GM19438 (cell line): ENCODE data around the gene MOV10.
A peak's percentile ranks its signal among the peaks of the same experiment; 100 is the strongest.
"Not testable (repeated sequence)": the region's sequence is repeated elsewhere in the genome, so short reads cannot be mapped to it uniquely, and the experiment has no call there.

Experiments
- ATAC-seq: cut with Tn5 transposase; IDR thresholded peaks from one replicate; pipeline ENCODE4 v1.9.1; 2021; ENCODE audit warnings: low read depth; ENCODE audit not compliant: unreplicated experiment

MOV10 gene

GRCh38 chr1:112674440-112674985 is at the start of gene MOV10:
Gene MOV10, plus strand, starts transcription at chr1:112674659. Its CDS starts 254 bp downstream, at chr1:112674913.
- peak; percentile 59 for ATAC-seq

- no peak for ATAC-seq
Observed at GRCh38 chr1:112625696-112626095, 48.8 kb upstream of the MOV10 start.

DNA sequence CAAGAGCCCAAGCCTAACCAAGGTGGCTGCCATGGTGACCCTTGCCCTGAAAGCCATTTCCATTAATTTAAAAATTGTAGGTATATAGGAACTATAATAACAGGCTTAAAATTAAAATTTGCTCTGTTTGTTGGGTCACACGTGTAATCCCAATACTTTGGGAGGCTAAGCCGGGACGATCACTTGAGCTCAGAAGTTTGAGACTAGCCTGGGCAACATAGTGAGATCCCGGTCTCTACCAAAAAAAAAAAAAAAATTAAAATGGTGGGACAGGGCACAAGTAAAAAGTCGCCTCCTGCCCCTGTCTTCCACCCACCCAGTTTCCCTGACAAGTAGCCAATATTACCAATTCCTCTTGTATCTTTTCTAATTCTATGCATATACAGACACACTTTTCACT is 48.3 kb upstream of the MOV10 start:
- ATAC-seq, result no peak

DNA sequence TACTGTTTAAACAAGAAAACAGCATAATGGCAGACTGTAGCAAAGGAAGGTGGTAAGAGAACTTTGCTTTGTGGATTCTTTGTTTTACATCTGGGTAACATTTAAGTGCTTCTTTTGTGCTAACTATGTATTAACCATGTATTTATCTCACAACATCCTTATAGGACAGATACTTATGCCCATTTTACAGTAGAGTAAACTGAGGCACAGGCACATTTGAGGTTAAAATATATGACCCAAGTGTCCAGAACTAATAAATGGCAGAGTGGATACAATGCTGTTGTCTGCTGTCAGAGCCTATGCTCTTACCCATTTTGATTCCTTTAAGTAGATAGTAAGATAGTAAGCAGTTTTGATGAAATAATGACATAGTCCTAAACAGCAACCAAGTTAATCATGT is 47.6 kb upstream of the MOV10 start:
- ATAC-seq, result no peak

GRCh38 chr1:112628516-112628915 is 45.9 kb upstream of the MOV10 start:
- ATAC-seq, result no peak

DNA sequence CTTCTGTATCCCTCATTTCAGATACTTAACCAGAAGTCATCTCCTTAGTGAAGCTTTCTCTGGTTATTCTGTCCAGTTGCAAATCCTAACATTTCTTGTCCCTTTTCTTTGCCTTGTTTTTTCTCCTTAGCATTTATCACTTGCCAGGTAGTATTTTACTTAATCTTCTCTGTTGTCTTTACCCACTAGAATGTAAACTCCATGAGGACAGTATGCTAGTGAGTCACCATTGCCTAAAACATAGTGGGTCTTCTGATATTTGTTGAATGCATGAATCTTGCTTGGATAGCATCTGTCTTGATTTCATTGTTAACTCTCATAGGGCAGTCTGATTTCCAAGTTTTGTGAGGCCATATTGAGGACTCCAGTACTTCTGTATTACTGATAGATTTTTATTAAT is 45.2 kb upstream of the MOV10 start:
- no peak for ATAC-seq

DNA sequence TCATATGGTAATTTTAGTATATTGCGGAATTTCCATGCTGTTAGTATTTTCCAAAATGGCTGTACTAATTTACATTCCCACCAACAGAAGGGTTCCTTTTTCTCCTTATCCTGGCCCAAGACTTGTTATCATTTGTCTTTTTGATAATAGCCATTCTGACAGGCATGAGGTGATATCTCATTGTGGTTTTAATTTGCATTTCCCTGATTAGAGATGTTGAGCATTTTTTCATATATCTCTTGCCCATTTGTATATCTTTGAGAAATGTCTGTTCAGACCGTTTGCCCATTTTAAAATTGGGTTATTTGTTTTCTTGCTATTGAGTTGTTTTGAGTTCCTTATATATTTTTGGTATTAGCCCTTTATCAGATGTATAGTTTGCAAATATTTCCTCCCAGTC is 40.8 kb upstream of the MOV10 start:
- ATAC-seq, result no peak

GRCh38 chr1:112634367-112634766 is 40.1 kb upstream of the MOV10 start:
- no peak for ATAC-seq

DNA sequence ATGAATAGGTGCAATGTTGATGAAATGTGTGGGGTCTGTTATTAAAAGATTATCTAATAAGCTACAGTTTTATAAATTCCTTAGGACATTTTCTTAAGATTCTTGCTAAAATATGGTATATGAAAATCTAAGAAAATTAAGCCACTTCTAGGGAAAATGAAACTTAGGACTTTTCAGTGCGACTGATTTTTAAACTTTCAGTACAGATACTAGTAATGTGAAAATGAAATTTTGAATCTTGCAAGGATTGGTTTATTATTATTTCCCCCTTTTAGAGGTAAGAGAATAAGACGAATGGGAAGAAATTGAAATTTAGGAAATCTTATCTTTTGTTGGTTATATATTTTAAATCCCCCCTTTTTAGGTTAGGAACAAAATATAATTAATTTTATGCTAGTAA is 38.4 kb upstream of the MOV10 start:
- ATAC-seq, result no peak

DNA sequence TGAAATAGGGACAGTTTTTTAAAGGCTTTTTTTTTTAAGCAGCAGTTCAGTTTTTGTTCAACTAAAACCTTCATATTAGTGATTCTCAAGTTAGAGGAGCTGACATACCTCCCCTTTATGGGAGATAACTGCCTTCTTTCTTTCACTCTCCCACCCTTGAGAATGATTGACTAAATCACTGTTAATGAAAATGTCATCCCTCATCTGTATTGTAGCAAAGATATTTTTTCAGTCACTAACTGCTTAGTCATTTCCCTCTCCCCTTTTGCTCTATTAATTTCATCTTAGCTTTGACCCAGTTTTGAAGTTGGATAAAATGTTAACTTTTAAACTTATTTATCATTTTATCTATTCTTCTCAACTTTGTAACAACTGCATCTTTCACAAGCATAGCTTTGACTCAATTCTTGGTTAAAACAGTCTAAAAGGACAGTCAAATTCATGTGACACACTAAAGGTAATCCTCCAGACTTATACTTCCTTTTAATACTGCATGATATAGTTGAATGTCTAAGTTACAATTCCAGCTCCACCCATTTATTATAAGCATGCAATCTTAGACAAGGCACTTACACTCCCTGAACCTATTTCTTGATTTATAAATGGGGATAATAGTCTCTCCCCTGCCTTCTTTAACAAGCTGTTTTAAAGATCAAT is 37.7 kb upstream of the MOV10 start:
- ATAC-seq, result no peak

DNA sequence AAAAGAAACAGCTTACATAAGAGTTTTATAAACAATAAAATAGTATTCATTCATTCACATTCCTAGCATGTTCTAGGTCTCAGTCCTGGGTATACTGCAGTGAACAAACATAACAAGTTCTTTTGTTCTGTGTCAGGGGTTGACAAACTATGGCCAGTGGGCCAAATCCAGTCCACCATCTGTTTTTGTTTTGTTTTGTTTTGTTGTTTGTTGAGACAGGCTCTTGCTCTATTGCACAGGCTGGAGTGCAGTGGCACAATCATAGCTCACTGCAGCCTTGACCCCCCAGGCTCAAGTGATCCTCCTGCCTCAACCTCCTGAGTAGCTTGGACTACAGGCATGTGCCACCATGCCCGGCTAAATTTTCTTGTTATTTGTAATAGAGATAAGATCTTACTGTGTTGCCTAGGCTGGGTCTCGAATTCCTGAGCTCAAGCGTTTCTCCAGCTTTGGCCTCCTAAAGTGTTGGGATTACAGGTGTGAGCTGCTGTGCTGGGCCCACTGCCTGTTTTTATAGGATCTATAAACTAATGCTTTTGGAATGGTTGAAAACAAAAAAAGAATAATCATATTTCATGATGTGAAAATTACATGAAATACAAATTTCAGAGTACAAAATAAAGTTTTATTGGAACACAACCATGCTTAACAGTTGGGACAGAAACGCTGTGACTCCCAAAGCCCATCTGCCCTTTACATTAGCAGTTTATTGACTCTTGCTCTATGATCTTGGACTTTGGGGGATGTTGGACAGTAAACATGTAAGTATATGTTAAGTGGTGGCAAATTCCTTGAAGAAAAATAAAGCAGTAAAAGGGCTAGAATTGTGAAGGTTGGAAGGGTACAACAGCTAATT is 37.0 kb upstream of the MOV10 start:
- ATAC-seq, result no peak

DNA sequence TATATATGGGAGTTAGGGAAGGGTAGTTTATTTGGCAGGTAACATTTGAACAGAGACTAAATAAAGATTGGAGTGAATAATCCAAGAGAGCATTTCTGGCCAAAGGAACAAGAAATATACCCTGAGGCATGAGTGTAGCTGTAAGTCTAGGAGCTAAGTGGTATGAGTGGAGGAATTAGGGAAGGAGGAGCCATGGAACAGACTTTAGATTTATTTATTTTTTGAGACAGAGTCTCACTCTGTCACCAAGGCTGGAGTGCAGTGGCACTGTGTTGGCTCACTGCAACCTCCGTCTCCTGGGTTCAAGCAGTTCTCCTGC is 36.4 kb upstream of the MOV10 start:
- ATAC-seq, result no peak

DNA sequence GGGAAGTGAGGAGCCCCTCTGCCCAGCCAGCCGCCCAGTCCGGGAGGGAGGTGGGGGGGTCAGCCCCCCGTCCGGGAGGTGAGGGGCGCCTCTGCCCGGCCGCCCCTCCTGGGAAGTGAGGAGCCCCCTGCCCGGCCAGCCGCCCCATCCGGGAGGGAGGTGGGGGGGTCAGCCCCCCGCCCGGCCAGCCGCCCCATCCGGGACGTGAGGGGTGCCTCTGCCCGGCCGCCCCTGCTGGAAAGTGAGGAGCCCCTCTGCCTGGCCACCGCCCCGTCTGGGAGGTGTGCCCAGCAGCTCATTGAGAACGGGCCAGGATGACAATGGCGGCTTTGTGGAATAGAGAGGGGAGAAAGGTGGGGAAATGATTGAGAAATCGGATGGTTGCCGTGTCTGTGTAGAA is 34.0 kb upstream of the MOV10 start:
- ATAC-seq, result not testable (repeated sequence)

DNA sequence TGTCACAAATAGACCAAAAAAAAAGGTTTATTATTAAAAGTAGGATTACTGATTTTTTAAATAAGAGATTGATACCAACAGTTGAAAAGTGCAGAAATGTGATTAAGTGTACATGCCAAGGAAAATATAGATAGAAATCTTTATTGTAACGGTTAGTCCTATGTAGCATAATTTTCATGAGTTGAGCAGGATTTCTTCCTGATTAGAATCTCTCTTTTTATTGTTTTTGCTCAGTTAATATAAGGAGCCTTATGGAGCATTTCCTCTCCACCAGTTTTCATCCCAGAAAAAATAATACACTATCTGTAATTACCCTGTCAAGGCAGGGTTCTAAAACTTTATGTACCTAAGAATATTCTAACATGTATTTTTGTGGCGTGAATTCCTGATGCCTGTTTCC is 31.4 kb upstream of the MOV10 start:
- no peak for ATAC-seq

- ATAC-seq, result no peak
Observed at GRCh38 chr1:112646225-112646624, 28.2 kb upstream of the MOV10 start.

DNA sequence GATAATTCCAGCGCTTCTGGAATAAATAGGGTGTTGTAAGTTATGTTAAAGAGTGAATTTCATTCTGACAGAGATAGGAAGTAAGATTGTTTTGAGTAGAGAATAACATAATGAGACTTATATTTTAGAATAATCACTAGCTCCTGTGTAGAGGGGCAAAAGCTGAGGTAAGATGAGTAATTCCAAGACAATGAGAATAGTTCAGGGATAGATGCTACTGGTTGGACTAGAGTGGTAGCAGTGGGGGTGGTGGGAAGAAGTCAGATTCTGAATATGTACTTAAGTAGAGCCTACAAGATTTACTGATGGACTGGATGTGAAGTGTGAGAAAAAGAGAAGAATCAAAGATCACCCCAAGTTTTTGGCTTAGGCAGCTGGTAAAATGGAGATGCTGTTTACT is 23.3 kb upstream of the MOV10 start:
- ATAC-seq, result no peak

- no peak for ATAC-seq
Observed at GRCh38 chr1:112665857-112666256, 8.6 kb upstream of the MOV10 start.

GRCh38 chr1:112666946-112667345 is 7.5 kb upstream of the MOV10 start:
- ATAC-seq, result no peak

GRCh38 chr1:112672009-112672408 is 2.5 kb upstream of the MOV10 start:
- no peak for ATAC-seq

- no peak for ATAC-seq
Observed at GRCh38 chr1:112672842-112673241, 1.6 kb upstream of the MOV10 start.

GRCh38 chr1:112673592-112674439 is 643 bp upstream of the MOV10 start:
- no peak for ATAC-seq
